DND-41 (cell line): ENCODE results near the gene TOMM22.

Experiments used
- ATAC-seq: fragments of 200-7000 bp; cut with Tn5 transposase; 3 replicates; pipeline ENCODE4 v1.9.1; 2021; ENCODE audit warnings: low read depth; ENCODE audit not compliant: insufficient read depth
- DNase-seq: peaks from one replicate; pipeline ENCODE4 v3.0.0-alpha.2; 2020
- H2AFZ ChIP-seq: 2 replicates; pipeline ENCODE4 v1.6.0; 2012; ENCODE audit warnings: low read depth, low read length
- H3K27ac ChIP-seq: 2 replicates; pipeline ENCODE4 v1.5.1; 2012; ENCODE audit warnings: low read length, inconsistent platforms
- H3K27me3 ChIP-seq: fragments of 200-600 bp; sonication (generic); 2 replicates; pipeline ENCODE4 v1.6.0; 2012; ENCODE audit warnings: low read length, mild to moderate bottlenecking, inconsistent platforms; ENCODE audit not compliant: insufficient read depth, poor library complexity
- H3K36me3 ChIP-seq: 2 replicates; pipeline ENCODE4 v1.5.1; 2012; ENCODE audit warnings: low read length, inconsistent platforms; ENCODE audit not compliant: insufficient read depth
- H3K4me1 ChIP-seq: 2 replicates; pipeline ENCODE4 v1.5.1; 2012; ENCODE audit warnings: mild to moderate bottlenecking, low read length; ENCODE audit not compliant: insufficient read depth
- H3K4me2 ChIP-seq: 2 replicates; pipeline ENCODE4 v1.6.0; 2012; ENCODE audit warnings: mild to moderate bottlenecking, moderate library complexity, low read length, inconsistent platforms; ENCODE audit not compliant: insufficient read depth
- H3K4me3 ChIP-seq, 2 experiments: fragments of 200-600 bp in 1 of 2; shearing (Covaris generic) in 1 of 2; 2 replicates each; pipeline ENCODE4 v1.5.1; 2012 to 2016; ENCODE audit warnings: inconsistent platforms in 2 of 2, low read length in 2 of 2, mild to moderate bottlenecking in 2 of 2, low read depth in 1 of 2, moderate library complexity in 1 of 2
- H3K79me2 ChIP-seq: 2 replicates; pipeline ENCODE4 v1.6.0; 2012; ENCODE audit warnings: low read length, inconsistent platforms; ENCODE audit not compliant: insufficient read depth
- H3K9ac ChIP-seq: 2 replicates; pipeline ENCODE4 v1.6.0; 2012; ENCODE audit warnings: low read depth, mild to moderate bottlenecking, inconsistent platforms, low read length, moderate library complexity
- H3K9me3 ChIP-seq: 2 replicates; pipeline ENCODE4 v1.5.1; 2012; ENCODE audit warnings: low read length, moderate library complexity, mild to moderate bottlenecking, inconsistent platforms; ENCODE audit not compliant: insufficient read depth, severe bottlenecking
- H4K20me1 ChIP-seq: 2 replicates; pipeline ENCODE4 v1.6.0; 2012; ENCODE audit warnings: low read length; ENCODE audit not compliant: insufficient read depth
- EZH2 ChIP-seq: IDR thresholded peaks from 3 replicates; pipeline ENCODE4 v1.6.1; 2012; ENCODE audit warnings: borderline replicate concordance, low read depth, mild to moderate bottlenecking, moderate library complexity, low read length, inconsistent platforms; ENCODE audit not compliant: severe bottlenecking
- TF ChIP-seq, protein P1 (sequence below): IDR thresholded peaks from 2 replicates; pipeline ENCODE4 v1.5.1; 2012; ENCODE audit warnings: borderline replicate concordance, low read length, moderate library complexity, mild to moderate bottlenecking; ENCODE audit not compliant: poor library complexity, severe bottlenecking; ENCODE audit errors: extremely low read depth

Gene TOMM22

DNA sequence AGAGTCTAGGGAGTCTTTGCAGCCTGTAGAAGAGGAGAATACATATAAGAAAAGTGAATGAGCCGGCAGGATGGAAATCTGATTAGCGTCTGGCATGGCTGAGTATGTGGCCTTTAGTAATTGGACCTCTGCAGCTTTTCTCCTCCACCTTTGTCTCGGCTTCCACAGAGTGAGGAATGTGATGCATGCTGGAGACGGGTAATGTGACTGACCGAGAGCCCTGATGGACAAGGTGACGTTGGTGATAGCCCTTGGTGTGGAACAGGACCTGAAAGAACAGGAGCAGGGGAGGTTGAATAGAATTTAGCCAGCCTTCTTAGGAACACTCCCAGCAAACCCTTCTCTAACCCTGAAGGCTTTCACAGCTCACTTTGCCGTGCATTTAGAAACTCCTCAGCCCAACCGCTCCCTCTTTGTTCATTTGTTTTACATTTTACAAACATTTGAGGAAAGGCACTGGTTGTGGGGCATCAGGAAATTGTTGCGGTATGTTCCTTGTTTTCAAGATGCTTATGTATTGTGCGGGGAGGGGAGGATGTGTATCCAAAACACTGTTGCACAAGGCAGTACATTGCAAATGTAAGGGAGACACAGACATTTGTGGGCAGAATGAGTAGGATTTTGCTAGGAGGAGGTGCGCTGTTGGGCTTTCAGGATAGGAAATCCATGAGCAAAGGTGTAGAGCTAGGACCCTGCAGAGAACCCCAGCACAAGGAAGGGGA, 30.9 kb downstream of the TOMM22 start:
- Histone ChIP-seq H3K79me2 (peaks cover 99% of the 10 kb centered on the region), H3K4me1 (peaks cover 24% of the 10 kb centered on the region), H4K20me1 (peaks cover 83% of the 10 kb centered on the region), H3K9me3 (no peaks in the 10 kb centered on the region), H3K9ac (no peak overlapping the region), H3K4me3 (no peak overlapping the region), H3K4me2 (no peak overlapping the region), H3K27ac (no peak overlapping the region), H3K27me3 (no peaks in the 10 kb centered on the region), H3K36me3 (peaks cover 77% of the 10 kb centered on the region), H2AFZ (no peak overlapping the region)
- ATAC-seq (no peak), DNase-seq (no peak)
- TF ChIP-seq EZH2 = no peak
- TF ChIP-seq, protein P1, sequence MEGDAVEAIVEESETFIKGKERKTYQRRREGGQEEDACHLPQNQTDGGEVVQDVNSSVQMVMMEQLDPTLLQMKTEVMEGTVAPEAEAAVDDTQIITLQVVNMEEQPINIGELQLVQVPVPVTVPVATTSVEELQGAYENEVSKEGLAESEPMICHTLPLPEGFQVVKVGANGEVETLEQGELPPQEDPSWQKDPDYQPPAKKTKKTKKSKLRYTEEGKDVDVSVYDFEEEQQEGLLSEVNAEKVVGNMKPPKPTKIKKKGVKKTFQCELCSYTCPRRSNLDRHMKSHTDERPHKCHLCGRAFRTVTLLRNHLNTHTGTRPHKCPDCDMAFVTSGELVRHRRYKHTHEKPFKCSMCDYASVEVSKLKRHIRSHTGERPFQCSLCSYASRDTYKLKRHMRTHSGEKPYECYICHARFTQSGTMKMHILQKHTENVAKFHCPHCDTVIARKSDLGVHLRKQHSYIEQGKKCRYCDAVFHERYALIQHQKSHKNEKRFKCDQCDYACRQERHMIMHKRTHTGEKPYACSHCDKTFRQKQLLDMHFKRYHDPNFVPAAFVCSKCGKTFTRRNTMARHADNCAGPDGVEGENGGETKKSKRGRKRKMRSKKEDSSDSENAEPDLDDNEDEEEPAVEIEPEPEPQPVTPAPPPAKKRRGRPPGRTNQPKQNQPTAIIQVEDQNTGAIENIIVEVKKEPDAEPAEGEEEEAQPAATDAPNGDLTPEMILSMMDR = no peak

DNA sequence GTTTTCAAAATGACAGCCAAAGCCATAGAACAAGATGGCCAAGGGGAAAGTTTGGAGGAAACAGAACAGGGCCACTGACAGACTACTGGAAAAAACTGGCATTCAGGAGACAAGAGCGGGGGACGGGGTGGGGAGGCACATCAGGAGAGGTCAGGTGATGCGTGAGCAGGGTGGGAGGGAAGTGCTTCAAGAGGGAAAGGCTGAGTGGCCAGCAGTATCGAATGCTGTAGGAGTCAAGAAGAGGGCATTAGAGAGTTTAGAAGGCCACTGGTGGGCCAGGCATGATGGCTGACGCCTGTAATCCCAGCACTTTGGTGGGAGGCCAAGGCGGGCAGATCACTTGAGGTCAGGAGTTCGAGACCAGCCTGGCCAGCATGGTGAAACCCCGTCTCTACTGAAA, 32.2 kb downstream of the TOMM22 start:
- TF ChIP-seq EZH2 = no peak
- TF ChIP-seq, protein P1 = no peak
- no peaks in the 10 kb centered on the region for H3K27me3 ChIP-seq
- ATAC-seq (no peak), DNase-seq (no peak)
- no peak overlapping the region for H3K27ac ChIP-seq
- no peak overlapping the region for H2AFZ ChIP-seq
- peaks cover 13% of the 10 kb centered on the region; the same call in 1 of the 2 replicates for H3K4me1 ChIP-seq
- H3K36me3 ChIP-seq = peaks cover 75% of the 10 kb centered on the region
- H4K20me1 ChIP-seq = peaks cover 71% of the 10 kb centered on the region
- no peaks in the 10 kb centered on the region for H3K9me3 ChIP-seq
- H3K4me2 ChIP-seq = no peak overlapping the region
- H3K4me3 ChIP-seq = no peak overlapping the region
- peaks cover 94% of the 10 kb centered on the region for H3K79me2 ChIP-seq
- H3K9ac ChIP-seq = no peak overlapping the region

DNA sequence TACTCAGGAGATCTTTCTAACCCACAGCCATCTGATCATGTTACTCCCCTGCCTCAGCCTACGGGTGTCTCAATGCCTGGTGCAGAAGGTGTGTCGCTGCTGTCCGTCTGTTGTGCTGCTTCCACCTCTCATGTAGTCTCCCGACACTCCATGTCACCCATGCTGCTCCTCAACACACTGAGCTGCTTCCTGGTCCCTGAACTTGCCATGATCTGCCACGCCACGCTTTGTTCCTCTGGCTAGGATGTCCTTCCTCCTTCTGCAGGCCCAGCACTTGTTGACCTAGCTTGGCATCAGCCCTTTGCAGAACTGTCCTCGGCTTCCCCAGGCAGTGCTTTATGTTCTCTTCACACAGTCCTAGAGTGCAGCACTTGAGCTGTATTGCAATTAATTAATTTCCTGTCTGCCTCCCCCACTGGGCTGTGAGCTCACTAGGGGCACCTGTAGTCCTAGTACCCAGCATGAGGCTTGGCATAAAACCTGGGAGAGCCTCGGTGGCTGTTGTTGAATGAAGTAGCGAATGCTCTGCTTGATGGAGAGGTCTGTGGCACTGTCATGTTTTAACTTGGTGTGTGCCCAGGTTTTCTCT, 33.5 kb downstream of the TOMM22 start:
- ATAC-seq (no peak), DNase-seq (no peak)
- no peak overlapping the region for H3K9ac ChIP-seq
- peaks cover 8% of the 10 kb centered on the region; the same call in 1 of the 2 replicates for H3K4me1 ChIP-seq
- peaks cover 71% of the 10 kb centered on the region for H3K36me3 ChIP-seq
- no peaks in the 10 kb centered on the region for H3K9me3 ChIP-seq
- H3K27me3 ChIP-seq = no peaks in the 10 kb centered on the region
- no peak overlapping the region for H2AFZ ChIP-seq
- H3K27ac ChIP-seq = no peak overlapping the region
- no peak overlapping the region for H3K4me2 ChIP-seq
- peaks cover 81% of the 10 kb centered on the region for H3K79me2 ChIP-seq
- peaks cover 59% of the 10 kb centered on the region for H4K20me1 ChIP-seq
- no peak overlapping the region for H3K4me3 ChIP-seq
- no peak for TF ChIP-seq EZH2
- TF ChIP-seq, protein P1 = no peak
